IMR-90 (cell line): ENCODE measurements around the gene C8A. TPM values are rescaled to one million over a fixed set of nuclear protein-coding genes. Genes with fewer than 3 reads are reported as not detected.

Experiments
- ATAC-seq: fragments of 200-7000 bp; cut with Tn5 transposase; 2 replicates; pipeline ENCODE4 v1.9.1; 2020; ENCODE audit warnings: low read depth, mild to moderate bottlenecking, moderate library complexity
- BruUV-seq: library from RNA; stranded (reverse); fragments of 400-500 nt; replicated peaks from 2 replicates; lab custom pipeline; 2021; lab: Mats Ljungman, UMichigan
- CTCF ChIA-PET: fragments of 300-600 bp; formaldehyde crosslinking; extraction: SDS; loops from one replicate; lab custom pipeline; 2021; ENCODE audit warnings: antibody characterized with exemption; lab: Yijun Ruan, JAX
- POLR2A ChIA-PET: fragments of 300-600 bp; sonication (Branson Sonifier 250); formaldehyde crosslinking; loops from one replicate; lab custom pipeline; 2022; ENCODE audit warnings: antibody characterized with exemption; ENCODE audit not compliant: unreplicated experiment; lab: Charles Lee
- DNase-seq: peaks from one replicate; pipeline ENCODE4 v3.0.0; 2013
- H2AFZ ChIP-seq: replicated peaks from 2 replicates; pipeline ENCODE3; 2013; ENCODE audit warnings: low read length, mild to moderate bottlenecking; ENCODE audit not compliant: poor library complexity
- H2AK5ac ChIP-seq: 2 replicates; pipeline ENCODE4 v1.6.1; 2013; ENCODE audit warnings: low read depth, low read length, inconsistent platforms
- H2AK9ac ChIP-seq: replicated peaks from 2 replicates; pipeline ENCODE3; 2013; ENCODE audit warnings: mild to moderate bottlenecking, low read depth, low read length, moderate library complexity; ENCODE audit not compliant: poor library complexity
- H2BK120ac ChIP-seq: 2 replicates; pipeline ENCODE4 v1.6.1; 2013; ENCODE audit warnings: low read depth, low read length, inconsistent platforms
- H2BK15ac ChIP-seq: 3 replicates; pipeline ENCODE4 v1.6.1; 2013; ENCODE audit warnings: low read depth, low read length, inconsistent platforms
- H2BK20ac ChIP-seq: 2 replicates; pipeline ENCODE4 v1.6.1; 2013; ENCODE audit warnings: low read depth, mild to moderate bottlenecking, inconsistent platforms, low read length, moderate library complexity
- H2BK5ac ChIP-seq: 2 replicates; pipeline ENCODE4 v1.6.1; 2013; ENCODE audit warnings: mild to moderate bottlenecking, low read depth, low read length, inconsistent platforms; ENCODE audit not compliant: poor library complexity, severe bottlenecking
- H3K14ac ChIP-seq: replicated peaks from 2 replicates; pipeline ENCODE4 v1.6.1; 2013; ENCODE audit warnings: low read depth, low read length, inconsistent platforms
- H3K18ac ChIP-seq: 2 replicates; pipeline ENCODE4 v1.6.1; 2013; ENCODE audit warnings: low read depth, low read length, control low read depth
- H3K23ac ChIP-seq: 2 replicates; pipeline ENCODE4 v1.6.1; 2013; ENCODE audit warnings: low read depth, low read length, inconsistent platforms
- H3K27ac ChIP-seq: 2 replicates; pipeline ENCODE4 v1.5.1; 2013; ENCODE audit warnings: mild to moderate bottlenecking, control low read depth, low read length; ENCODE audit not compliant: insufficient read depth
- H3K27me3 ChIP-seq: 2 replicates; pipeline ENCODE4 v1.6.1; 2013; ENCODE audit warnings: low read length; ENCODE audit not compliant: control insufficient read depth, insufficient read depth
- H3K36me3 ChIP-seq: 2 replicates; pipeline ENCODE4 v1.6.1; 2013; ENCODE audit warnings: low read length, mixed read lengths; ENCODE audit not compliant: control insufficient read depth, insufficient read depth
- H3K4ac ChIP-seq: 2 replicates; pipeline ENCODE4 v1.6.1; 2013; ENCODE audit warnings: low read depth, low read length, inconsistent platforms
- H3K4me1 ChIP-seq: 2 replicates; pipeline ENCODE4 v1.6.1; 2013; ENCODE audit warnings: low read length, mixed read lengths; ENCODE audit not compliant: control insufficient read depth, insufficient read depth
- H3K4me2 ChIP-seq: 2 replicates; pipeline ENCODE4 v1.6.1; 2013; ENCODE audit warnings: low read depth, mild to moderate bottlenecking, control low read depth, low read length, moderate library complexity
- H3K4me3 ChIP-seq: 2 replicates; pipeline ENCODE4 v1.5.1; 2013; ENCODE audit warnings: low read depth, mild to moderate bottlenecking, control low read depth, low read length, moderate library complexity; ENCODE audit not compliant: insufficient read depth
- H3K56ac ChIP-seq: 2 replicates; pipeline ENCODE4 v1.6.1; 2013; ENCODE audit warnings: low read length, inconsistent platforms; ENCODE audit not compliant: insufficient read depth; ENCODE audit errors: extremely low read depth
- H3K79me1 ChIP-seq, 2 experiments: 2 replicates each; pipeline ENCODE4 v1.6.1; 2013; ENCODE audit warnings: low read length in 2 of 2, inconsistent platforms in 1 of 2, low read depth in 1 of 2
- H3K9ac ChIP-seq: 2 replicates; pipeline ENCODE4 v1.6.1; 2013; ENCODE audit warnings: low read depth, low read length, control low read depth
- H3K9me1 ChIP-seq: 2 replicates; pipeline ENCODE4 v1.6.1; 2013; ENCODE audit warnings: low read length, inconsistent platforms; ENCODE audit not compliant: insufficient read depth
- H3K9me3 ChIP-seq: 2 replicates; pipeline ENCODE4 v1.6.1; 2013; ENCODE audit warnings: low read length; ENCODE audit not compliant: control insufficient read depth, insufficient read depth
- H4K20me1 ChIP-seq: 2 replicates; pipeline ENCODE4 v1.6.1; 2013; ENCODE audit warnings: low read length, inconsistent platforms; ENCODE audit not compliant: insufficient read depth
- H4K5ac ChIP-seq: 2 replicates; pipeline ENCODE4 v1.6.1; 2013; ENCODE audit warnings: mild to moderate bottlenecking, low read depth, low read length, control low read depth
- H4K8ac ChIP-seq, 2 experiments: 2 replicates each; pipeline ENCODE4 v1.6.1; 2013; ENCODE audit warnings: low read depth in 2 of 2, low read length in 2 of 2, control low read depth in 1 of 2, inconsistent platforms in 1 of 2
- H4K91ac ChIP-seq: 2 replicates; pipeline ENCODE4 v1.6.1; 2013; ENCODE audit warnings: low read depth, low read length, inconsistent platforms; ENCODE audit not compliant: insufficient read depth
- BHLHE40 ChIP-seq: fragments of 150-350 bp; IDR thresholded peaks from 2 replicates; pipeline ENCODE4 v1.6.1; 2016; ENCODE audit warnings: mild to moderate bottlenecking, low read depth, low read length
- CEBPB ChIP-seq: IDR thresholded peaks from 2 replicates; pipeline ENCODE4 v1.6.1; 2012; ENCODE audit warnings: low read depth, low read length, improper control_type of control experiment
- CHD1 ChIP-seq: IDR thresholded peaks from 2 replicates; pipeline ENCODE4 v1.6.1; 2012; ENCODE audit warnings: low read depth, low read length, improper control_type of control experiment
- CTCF ChIP-seq: conservative IDR thresholded peaks from 2 replicates; pipeline ENCODE4 v1.5.1; 2012; ENCODE audit warnings: mild to moderate bottlenecking, low read depth, low read length, improper control_type of control experiment
- ELK1 ChIP-seq: fragments of 150-350 bp; IDR thresholded peaks from 2 replicates; pipeline ENCODE4 v1.6.1; 2016; ENCODE audit warnings: low read depth, mild to moderate bottlenecking, low read length, moderate library complexity, borderline replicate concordance
- FOS ChIP-seq: fragments of 150-350 bp; IDR thresholded peaks from 2 replicates; pipeline ENCODE4 v1.6.1; 2016; ENCODE audit warnings: low read depth, low read length
- MAFK ChIP-seq: IDR thresholded peaks from 2 replicates; pipeline ENCODE4 v1.6.1; 2012; ENCODE audit warnings: low read depth, low read length, improper control_type of control experiment
- MAZ ChIP-seq: IDR thresholded peaks from 2 replicates; pipeline ENCODE4 v1.6.1; 2012; ENCODE audit warnings: low read depth, mild to moderate bottlenecking, low read length, improper control_type of control experiment, moderate library complexity, borderline replicate concordance
- MXI1 ChIP-seq: IDR thresholded peaks from 2 replicates; pipeline ENCODE4 v1.6.1; 2012; ENCODE audit warnings: low read depth, mild to moderate bottlenecking, low read length, moderate library complexity, borderline replicate concordance
- NFE2L2 ChIP-seq: fragments of 150-350 bp; IDR thresholded peaks from 2 replicates; pipeline ENCODE4 v1.6.1; 2016; ENCODE audit warnings: low read depth, mild to moderate bottlenecking, low read length
- POLR2A ChIP-seq: IDR thresholded peaks from 2 replicates; pipeline ENCODE4 v1.6.1; 2012; ENCODE audit warnings: mild to moderate bottlenecking, low read depth, low read length
- RAD21 ChIP-seq: IDR thresholded peaks from 2 replicates; pipeline ENCODE4 v1.6.1; 2012; ENCODE audit warnings: low read length, improper control_type of control experiment
- RCOR1 ChIP-seq: IDR thresholded peaks from 2 replicates; pipeline ENCODE4 v1.6.1; 2012; ENCODE audit warnings: mild to moderate bottlenecking, low read length, improper control_type of control experiment; ENCODE audit not compliant: insufficient replicate concordance
- RFX5 ChIP-seq: IDR thresholded peaks from 2 replicates; pipeline ENCODE4 v1.8.0; 2012; ENCODE audit warnings: low read depth, mild to moderate bottlenecking, low read length, moderate library complexity
- SMC3 ChIP-seq: fragments of 150-350 bp; IDR thresholded peaks from 2 replicates; pipeline ENCODE4 v1.6.1; 2016; ENCODE audit warnings: low read depth, mild to moderate bottlenecking, antibody characterized with exemption, low read length, moderate library complexity
- USF2 ChIP-seq: fragments of 150-350 bp; IDR thresholded peaks from 2 replicates; pipeline ENCODE4 v1.6.1; 2017; ENCODE audit warnings: mild to moderate bottlenecking, antibody characterized with exemption, low read length, low read depth
- WGBS, 2 experiments: methylation state at CpG; one replicate each; pipeline versions ENCODE4 v1.1.5 to v1.1.7; 2013; ENCODE audit warnings: missing lambda C conversion rate in 2 of 2; ENCODE audit not compliant: insufficient read length in 1 of 2; ENCODE audit errors: extremely low coverage in 2 of 2; 5-methylcytosine and 5-hydroxymethylcytosine counted together
- dilution Hi-C: fragments of 300-500 bp; cut with HindIII; formaldehyde crosslinking; loops from one replicate; pipeline ENCODE4 v1.14.3; 2018; ENCODE audit warnings: low sequenced_read_pairs; ENCODE audit not compliant: unreplicated experiment
- in situ Hi-C: fragments of 300-500 bp; cut with MboI; formaldehyde crosslinking; loops from 3 replicates; pipeline ENCODE4 v1.14.3; 2019; ENCODE audit warnings: low sequenced_read_pairs, inconsistent platforms, mixed read lengths
- intact Hi-C: fragments of 100-400 bp; cut with micrococcal nuclease; formaldehyde crosslinking; loops from 2 replicates; pipeline ENCODE4 v1.10.0; 2022
- polyA plus RNA-seq, 3 experiments: library from polyadenylated mRNA; depleted of rRNA; stranded (reverse); fragments of >200 nt; gene quantifications; 2 replicates each; pipeline ENCODE4 v1.2.3, GENCODE V29; 2012; ENCODE audit warnings: low replicate concordance in 1 of 3
- total RNA-seq: library from RNA; depleted of rRNA; stranded (reverse); fragments of >200 nt; gene quantifications from 2 replicates; pipeline ENCODE4 v1.2.3, GENCODE V29; 2012

The C8A gene
- total and polyA plus RNA-seq, 2 of the 4 experiments (the other 2 are of a cell fraction) = not detected

- no peak overlapping the region for H3K14ac ChIP-seq
Measured at GRCh38 chr1:56863265-56863992, 8.8 kb downstream of the C8A start.

More at GRCh38 chr1:56863265-56863992, 8.8 kb downstream of the C8A start:
- peaks cover 3% of the 10 kb centered on the region; the same call in 1 of the 2 replicates for H3K4me1 ChIP-seq
- no peak overlapping the region for H2AK5ac ChIP-seq
- no peak overlapping the region for H3K23ac ChIP-seq
- H4K20me1 ChIP-seq = no peaks in the 10 kb centered on the region
- H3K4me2 ChIP-seq = no peak overlapping the region
- H4K91ac ChIP-seq = no peak overlapping the region
- peaks cover 2% of the 10 kb centered on the region; the same call in 1 of the 2 replicates for H3K9me3 ChIP-seq
- H2BK120ac ChIP-seq = no peak overlapping the region
- H3K9me1 ChIP-seq = no peaks in the 10 kb centered on the region
- no peak overlapping the region for H2AFZ ChIP-seq
- 100% methylated on average over 1 of the region's 3 CpGs; no CpG with 5 or more reads in 1 of the 2 experiments for WGBS, 2 experiments
- TF ChIP-seq BHLHE40 = no peak
- no peak for TF ChIP-seq ELK1
- TF ChIP-seq CEBPB = no peak
- TF ChIP-seq MXI1 = no peak
- TF ChIP-seq MAFK = no peak
- no peak for TF ChIP-seq NFE2L2
- TF ChIP-seq USF2 = no peak
- TF ChIP-seq SMC3 = no peak
- TF ChIP-seq CTCF = no peak
- no peak for TF ChIP-seq FOS
- TF ChIP-seq CHD1 = no peak
- TF ChIP-seq RAD21 = no peak
- no peak for TF ChIP-seq RFX5
- TF ChIP-seq RCOR1 = no peak
- TF ChIP-seq POLR2A = no peak
- no peak for TF ChIP-seq MAZ
- H3K56ac ChIP-seq = no peak overlapping the region
- no peak overlapping the region for H3K27ac ChIP-seq
- in situ Hi-C loops (no loop called here), dilution Hi-C loops (no loop called here), intact Hi-C loops (no loop called here)
- H4K5ac ChIP-seq = no peak overlapping the region
- no peak overlapping the region for H4K8ac ChIP-seq
- H3K36me3 ChIP-seq = no peaks in the 10 kb centered on the region
- H2AK9ac ChIP-seq = no peak overlapping the region
- no peak overlapping the region for H2BK5ac ChIP-seq
- ATAC-seq (no peak), DNase-seq (no peak)
- no TSS peak for BruUV-seq
- no peak overlapping the region for H3K18ac ChIP-seq
- H2BK20ac ChIP-seq = no peak overlapping the region
- no peak overlapping the region for H2BK15ac ChIP-seq
- ChIA-PET POLR2A (no interaction called here), CTCF (no interaction called here)
- H3K4ac ChIP-seq = no peak overlapping the region
- H3K79me1 ChIP-seq = no peaks in the 10 kb centered on the region
- H3K4me3 ChIP-seq = no peak overlapping the region
- H3K9ac ChIP-seq = no peak overlapping the region
- no peaks in the 10 kb centered on the region for H3K27me3 ChIP-seq
